HCT116 (cell line): Measurements from ENCODE around the gene TMEM45A. TPM values are rescaled to one million over a fixed set of nuclear protein-coding genes. Genes with fewer than 3 reads are reported as not detected.

ENCODE experiments used
- ATAC-seq: fragments of 200-7000 bp; cut with Tn5 transposase; 2 replicates; pipeline ENCODE4 v1.9.1; 2020; ENCODE audit warnings: mild to moderate bottlenecking, moderate library complexity
- BruUV-seq: library from RNA; stranded (reverse); fragments of 400-500 nt; replicated peaks from 2 replicates; lab custom pipeline; 2021; lab: Mats Ljungman, UMichigan
- CTCF ChIA-PET: fragments of 300-600 bp; sonication (Branson Sonifier 250); formaldehyde crosslinking; loops from one replicate; lab custom pipeline; 2021; ENCODE audit warnings: antibody characterized with exemption; lab: Charles Lee
- POLR2A ChIA-PET: fragments of 300-600, 350-600 bp; sonication (Branson Sonifier 250); formaldehyde crosslinking; loops from one replicate; lab custom pipeline; 2021; ENCODE audit warnings: antibody characterized with exemption; lab: Charles Lee
- RAD21 ChIA-PET, 2 experiments: fragments of 300-600 bp; sonication (Branson Sonifier 250); formaldehyde crosslinking; loops; one replicate each; lab custom pipeline; 2023; ENCODE audit warnings: low total read pairs in 2 of 2; ENCODE audit not compliant: uncharacterized antibody in 2 of 2, unreplicated experiment in 2 of 2, low non-redundant PET in 1 of 2; lab: Charles Lee
- DNase-seq: peaks from one replicate; pipeline ENCODE4 v3.0.0-alpha.2; 2010; ENCODE audit warnings: low read depth, low spot score
- H2AFZ ChIP-seq: fragments of 200-600 bp; shearing (Covaris generic), sonication (generic); 2 replicates; pipeline ENCODE4 v1.6.1; 2017; ENCODE audit warnings: low read depth, mixed run types, mixed read lengths, antibody characterized with exemption, low read length; ENCODE audit not compliant: poor library complexity, severe bottlenecking
- H3K27ac ChIP-seq: 2 replicates; pipeline ENCODE4 v1.5.1; 2012; ENCODE audit warnings: low read depth, low read length
- H3K27me3 ChIP-seq: fragments of 200-600 bp; sonication (generic); 2 replicates; pipeline ENCODE4 v1.6.1; 2016; ENCODE audit warnings: mixed run types, low read length, mixed read lengths; ENCODE audit not compliant: insufficient read depth
- H3K36me3 ChIP-seq, 2 experiments: fragments of 200-500 bp in 1 of 2; fragments of 200-600 bp in 1 of 2; sonication (Bioruptor generic) in 1 of 2; sonication (generic) in 1 of 2; 2 replicates each; pipeline versions ENCODE4 v1.5.1 to v1.6.1; 2014 to 2016; ENCODE audit warnings: low read length in 2 of 2, inconsistent platforms in 1 of 2, mixed read lengths in 1 of 2, mixed run types in 1 of 2; ENCODE audit not compliant: insufficient read depth in 2 of 2, control insufficient read depth in 1 of 2
- H3K4me1 ChIP-seq, 2 experiments: fragments of 200-600 bp in 1 of 2; sonication (generic) in 1 of 2; 2 replicates each; pipeline versions ENCODE4 v1.5.1 to v1.6.1; 2012 to 2017; ENCODE audit warnings: low read length in 2 of 2, inconsistent platforms in 1 of 2, mild to moderate bottlenecking in 1 of 2, mixed read lengths in 1 of 2, mixed run types in 1 of 2, moderate library complexity in 1 of 2; ENCODE audit not compliant: insufficient read depth in 2 of 2, control insufficient read depth in 1 of 2
- H3K4me2 ChIP-seq: fragments of 200-600 bp; sonication (generic); 2 replicates; pipeline ENCODE4 v1.6.1; 2017; ENCODE audit warnings: mixed run types, low read length, mixed read lengths
- H3K4me3 ChIP-seq, 2 experiments: fragments of 200-600 bp in 1 of 2; sonication (generic) in 1 of 2; replicated peaks in 1 of 2; 2 replicates each; pipeline ENCODE4 v1.5.1; 2011 to 2016; ENCODE audit warnings: low read length in 2 of 2, control low read depth in 1 of 2, low read depth in 1 of 2, mild to moderate bottlenecking in 1 of 2, mixed read lengths in 1 of 2, mixed run types in 1 of 2
- H3K79me2 ChIP-seq: fragments of 200-600 bp; sonication (generic); 2 replicates; pipeline ENCODE4 v1.6.1; 2017; ENCODE audit warnings: mild to moderate bottlenecking, mixed run types, low read length, moderate library complexity, mixed read lengths; ENCODE audit not compliant: insufficient read depth
- H3K9ac ChIP-seq: fragments of 200-600 bp; sonication (generic); 2 replicates; pipeline ENCODE4 v1.6.1; 2016; ENCODE audit warnings: low read length, mixed read lengths
- H3K9me2 ChIP-seq: fragments of 200-600 bp; sonication (generic), shearing (Covaris generic); 2 replicates; pipeline ENCODE4 v1.6.1; 2017; ENCODE audit warnings: mixed run types, mild to moderate bottlenecking, moderate library complexity; ENCODE audit not compliant: insufficient read depth
- H3K9me3 ChIP-seq, 2 experiments: fragments of 200-500 bp in 1 of 2; fragments of 200-600 bp in 1 of 2; sonication (Bioruptor generic) in 1 of 2; sonication (generic) in 1 of 2; 2 replicates each; pipeline ENCODE4 v1.6.1; 2014 to 2017; ENCODE audit warnings: low read length in 2 of 2, mixed read lengths in 2 of 2, inconsistent platforms in 1 of 2, low read depth in 1 of 2, mild to moderate bottlenecking in 1 of 2, mixed run types in 1 of 2, moderate library complexity in 1 of 2; ENCODE audit not compliant: control insufficient read depth in 1 of 2, insufficient read depth in 1 of 2
- H4K20me1 ChIP-seq: fragments of 200-600 bp; sonication (generic), shearing (Covaris generic); 2 replicates; pipeline ENCODE4 v1.6.1; 2017; ENCODE audit warnings: mixed run types, mild to moderate bottlenecking, moderate library complexity; ENCODE audit not compliant: insufficient read depth
- CBX3 ChIP-seq: IDR thresholded peaks from 2 replicates; pipeline ENCODE4 v1.6.1; 2012; ENCODE audit warnings: low read depth
- EZH2 ChIP-seq: fragments of 200-600 bp; sonication (generic); IDR thresholded peaks from 2 replicates; pipeline ENCODE4 v1.6.1; 2017; ENCODE audit warnings: antibody characterized with exemption, mixed run types
- EZH2phosphoT487 ChIP-seq: fragments of 200-600 bp; IDR thresholded peaks from 2 replicates; pipeline ENCODE4 v1.6.1; 2018; ENCODE audit warnings: antibody characterized with exemption, borderline replicate concordance
- JUND ChIP-seq: IDR thresholded peaks from 2 replicates; pipeline ENCODE4 v1.6.1; 2012
- POLR2AphosphoS5 ChIP-seq: IDR thresholded peaks from 2 replicates; pipeline ENCODE4 v1.6.1; 2011; ENCODE audit warnings: mild to moderate bottlenecking, low read depth, low read length, moderate library complexity
- RAD21 ChIP-seq: IDR thresholded peaks from 2 replicates; pipeline ENCODE4 v1.6.1; 2012; ENCODE audit warnings: low read depth, mild to moderate bottlenecking
- SIN3A ChIP-seq: IDR thresholded peaks from 2 replicates; pipeline ENCODE4 v1.6.1; 2012; ENCODE audit warnings: low read depth
- SP1 ChIP-seq: IDR thresholded peaks from 2 replicates; pipeline ENCODE4 v1.6.1; 2012; ENCODE audit warnings: low read depth
- SRF ChIP-seq: IDR thresholded peaks from 2 replicates; pipeline ENCODE4 v1.6.1; 2012; ENCODE audit warnings: low read depth
- TCF7L2 ChIP-seq: IDR thresholded peaks from 2 replicates; pipeline ENCODE4 v1.7.0; 2011; ENCODE audit warnings: borderline replicate concordance, inconsistent platforms; ENCODE audit not compliant: insufficient read depth, insufficient read length; ENCODE audit errors: extremely low read depth
- YY1 ChIP-seq: IDR thresholded peaks from 2 replicates; pipeline ENCODE4 v1.6.1; 2011; ENCODE audit warnings: low read length, low read depth, moderate library complexity, mild to moderate bottlenecking; ENCODE audit not compliant: insufficient replicate concordance; ENCODE audit errors: extremely low read depth
- ZNF274 ChIP-seq: fragments of 200-500 bp; sonication (Bioruptor generic); IDR thresholded peaks from 2 replicates; pipeline ENCODE4 v1.6.1; 2014; ENCODE audit warnings: mild to moderate bottlenecking, low read depth, low read length, inconsistent platforms
- intact Hi-C: fragments of 100-400 bp; cut with micrococcal nuclease; formaldehyde crosslinking; loops from 2 replicates; pipeline ENCODE4 v1.10.0; 2022
- total RNA-seq: library from RNA; stranded (reverse); gene quantifications from one replicate; pipeline ENCODE4 v1.2.1, GENCODE V29; 2021; ENCODE audit not compliant: unreplicated experiment
- TF ChIP-seq, protein P1 (sequence below): IDR thresholded peaks from 2 replicates; pipeline ENCODE4 v1.6.1; 2012
- TF ChIP-seq, protein P2 (sequence below): IDR thresholded peaks from 2 replicates; pipeline ENCODE4 v1.6.1; 2011; ENCODE audit warnings: mild to moderate bottlenecking, low read length, moderate library complexity; ENCODE audit not compliant: insufficient replicate concordance; ENCODE audit errors: extremely low read depth
- TF ChIP-seq, protein P3 (sequence below): IDR thresholded peaks from 2 replicates; pipeline ENCODE4 v1.6.1; 2012

Gene TMEM45A
- total RNA-seq, 1 experiment from 2014 or later = 5.0 TPM

DNA sequence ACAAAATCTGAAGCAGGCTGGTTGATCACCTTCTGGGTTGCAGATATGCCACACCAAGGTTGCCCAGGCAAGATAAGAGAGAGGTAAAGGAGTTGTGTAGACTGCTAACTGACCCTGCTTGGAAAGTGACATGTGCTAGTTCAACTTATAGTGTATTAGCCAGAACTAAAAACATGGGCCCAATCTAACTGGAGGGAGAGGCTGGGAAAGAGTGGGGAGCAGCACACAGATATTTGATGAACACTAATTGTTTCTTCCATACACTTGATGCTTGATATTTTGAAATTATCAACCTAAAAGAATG lies 61.9 kb downstream of the TMEM45A start:
- intact Hi-C loops = no loop called here
- POLR2A ChIA-PET = no interaction called here
- Histone ChIP-seq H3K4me3 (no peak overlapping the region), H3K9me2 (no peaks in the 10 kb centered on the region), H3K36me3 (no peaks in the 10 kb centered on the region), H2AFZ (no peak overlapping the region), H3K4me2 (no peak overlapping the region)
- TF ChIP-seq SP1 (no peak), RAD21 (no peak), TCF7L2 (no peak), YY1 (no peak), POLR2AphosphoS5 (no peak), SRF (no peak), SIN3A (no peak)
- TF ChIP-seq, protein P1, sequence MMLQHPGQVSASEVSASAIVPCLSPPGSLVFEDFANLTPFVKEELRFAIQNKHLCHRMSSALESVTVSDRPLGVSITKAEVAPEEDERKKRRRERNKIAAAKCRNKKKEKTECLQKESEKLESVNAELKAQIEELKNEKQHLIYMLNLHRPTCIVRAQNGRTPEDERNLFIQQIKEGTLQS = no peak
- TF ChIP-seq, all 23 proteins: peak for 0
- no TSS peak for BruUV-seq
- no peak for DNase-seq
- Histone ChIP-seq H4K20me1 (no peaks in the 10 kb centered on the region), H3K9ac (no peak overlapping the region), H3K27me3 (no peaks in the 10 kb centered on the region), H3K27ac (no peak overlapping the region), H3K79me2 (no peaks in the 10 kb centered on the region), H3K9me3 (no peaks in the 10 kb centered on the region), H3K4me1 (peaks cover 0 to 8% of the 10 kb centered on the region in 2 experiments; a peak in 2 of 4 replicates)
- RAD21 ChIA-PET = no interaction called here
- CTCF ChIA-PET = no interaction called here
- ATAC-seq = no peak

DNA sequence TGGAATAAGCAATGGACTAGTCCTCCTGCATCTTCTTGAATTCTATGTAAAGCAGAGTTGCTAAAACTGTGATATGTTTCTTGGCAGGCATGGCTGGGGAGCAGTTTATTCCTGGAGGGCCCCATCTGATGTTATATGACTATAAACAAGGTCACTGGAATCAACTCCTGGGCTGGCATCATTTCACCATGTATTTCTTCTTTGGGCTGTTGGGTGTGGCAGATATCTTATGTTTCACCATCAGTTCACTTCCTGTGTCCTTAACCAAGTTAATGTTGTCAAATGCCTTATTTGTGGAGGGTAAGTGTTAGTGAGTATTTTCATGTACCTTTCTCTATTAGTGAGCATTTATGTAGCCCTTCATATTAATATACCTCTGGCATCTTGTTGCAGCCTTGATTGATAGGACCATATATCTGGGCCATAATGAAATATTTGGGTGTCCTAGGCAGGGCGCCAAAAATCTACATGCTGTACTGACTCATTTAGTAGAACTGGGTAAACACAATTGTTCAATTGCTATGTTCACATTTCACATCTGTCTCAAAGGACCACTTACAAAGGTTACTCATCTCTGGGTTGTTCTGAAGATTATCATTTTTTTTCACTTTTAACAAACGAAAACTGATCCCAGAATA lies 64.4 kb downstream of the TMEM45A start:
- RAD21 ChIA-PET = no interaction called here
- Histone ChIP-seq H4K20me1 (no peaks in the 10 kb centered on the region), H3K36me3 (no peaks in the 10 kb centered on the region), H3K4me1 (peaks cover 0 to 8% of the 10 kb centered on the region in 2 experiments; a peak in 2 of 4 replicates), H2AFZ (no peak overlapping the region), H3K9me2 (no peaks in the 10 kb centered on the region), H3K9ac (no peak overlapping the region), H3K9me3 (no peaks in the 10 kb centered on the region), H3K79me2 (no peaks in the 10 kb centered on the region), H3K27me3 (no peaks in the 10 kb centered on the region), H3K4me3 (no peak overlapping the region), H3K4me2 (no peak overlapping the region; the same call in 1 of the 2 replicates), H3K27ac (no peak overlapping the region)
- ATAC-seq (no peak), DNase-seq (no peak)
- POLR2A ChIA-PET = no interaction called here
- TF ChIP-seq ZNF274 = no peak
- TF ChIP-seq EZH2 = no peak
- TF ChIP-seq, protein P2, sequence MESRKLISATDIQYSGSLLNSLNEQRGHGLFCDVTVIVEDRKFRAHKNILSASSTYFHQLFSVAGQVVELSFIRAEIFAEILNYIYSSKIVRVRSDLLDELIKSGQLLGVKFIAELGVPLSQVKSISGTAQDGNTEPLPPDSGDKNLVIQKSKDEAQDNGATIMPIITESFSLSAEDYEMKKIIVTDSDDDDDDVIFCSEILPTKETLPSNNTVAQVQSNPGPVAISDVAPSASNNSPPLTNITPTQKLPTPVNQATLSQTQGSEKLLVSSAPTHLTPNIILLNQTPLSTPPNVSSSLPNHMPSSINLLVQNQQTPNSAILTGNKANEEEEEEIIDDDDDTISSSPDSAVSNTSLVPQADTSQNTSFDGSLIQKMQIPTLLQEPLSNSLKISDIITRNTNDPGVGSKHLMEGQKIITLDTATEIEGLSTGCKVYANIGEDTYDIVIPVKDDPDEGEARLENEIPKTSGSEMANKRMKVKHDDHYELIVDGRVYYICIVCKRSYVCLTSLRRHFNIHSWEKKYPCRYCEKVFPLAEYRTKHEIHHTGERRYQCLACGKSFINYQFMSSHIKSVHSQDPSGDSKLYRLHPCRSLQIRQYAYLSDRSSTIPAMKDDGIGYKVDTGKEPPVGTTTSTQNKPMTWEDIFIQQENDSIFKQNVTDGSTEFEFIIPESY = no peak
- TF ChIP-seq, protein P3, sequence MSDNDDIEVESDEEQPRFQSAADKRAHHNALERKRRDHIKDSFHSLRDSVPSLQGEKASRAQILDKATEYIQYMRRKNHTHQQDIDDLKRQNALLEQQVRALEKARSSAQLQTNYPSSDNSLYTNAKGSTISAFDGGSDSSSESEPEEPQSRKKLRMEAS = no peak
- TF ChIP-seq YY1 = no peak
- no peak for TF ChIP-seq CBX3
- no peak for TF ChIP-seq EZH2phosphoT487
- no peak for TF ChIP-seq SP1
- no peak for TF ChIP-seq JUND
- CTCF ChIA-PET = no interaction called here
- no TSS peak for BruUV-seq
- intact Hi-C loops = no loop called here
